EL (cell line): Measurements from ENCODE around the gene BEND4.
"Not testable (repeated sequence)": the region's sequence is repeated elsewhere in the genome, so short reads cannot be mapped to it uniquely, and the experiment has no call there.

Experiments
- DNase-seq: peaks from one replicate; pipeline ENCODE4 v3.0.0-alpha.2; 2016

The BEND4 gene

GRCh38 chr4:42152507-42153504 lies at the start of gene BEND4:
BEND4 (minus strand) TSS chr4:42152655; CDS start chr4:42152143, 512 bp downstream.
- no peak for DNase-seq

DNA sequence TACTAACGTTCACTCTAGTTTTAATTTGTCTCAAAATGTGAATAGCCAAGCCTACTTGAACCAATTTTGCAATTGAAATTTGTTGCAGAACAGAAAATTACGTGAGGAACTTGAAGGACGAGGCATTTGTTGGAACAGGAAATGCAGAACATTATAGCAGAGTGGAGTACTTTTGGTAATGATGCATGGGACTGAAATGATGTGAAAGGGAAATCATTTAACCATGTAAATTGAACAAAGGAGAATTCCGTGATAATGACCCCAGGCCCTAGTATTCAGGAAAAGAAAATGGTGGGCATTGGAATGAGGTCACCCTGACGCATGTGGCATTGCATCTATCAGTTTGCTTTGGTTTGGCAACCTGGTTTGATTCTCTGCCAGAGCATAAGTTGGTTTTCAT lies 44.9 kb upstream of the BEND4 start:
- no peak for DNase-seq

- no peak for DNase-seq
Observed at GRCh38 chr4:42172921-42173320, 20.5 kb upstream of the BEND4 start.

- no peak for DNase-seq
Observed at GRCh38 chr4:42172128-42172790, 19.8 kb upstream of the BEND4 start.

- DNase-seq: no peak
Observed at GRCh38 chr4:42167709-42168108, 15.3 kb upstream of the BEND4 start.

DNA sequence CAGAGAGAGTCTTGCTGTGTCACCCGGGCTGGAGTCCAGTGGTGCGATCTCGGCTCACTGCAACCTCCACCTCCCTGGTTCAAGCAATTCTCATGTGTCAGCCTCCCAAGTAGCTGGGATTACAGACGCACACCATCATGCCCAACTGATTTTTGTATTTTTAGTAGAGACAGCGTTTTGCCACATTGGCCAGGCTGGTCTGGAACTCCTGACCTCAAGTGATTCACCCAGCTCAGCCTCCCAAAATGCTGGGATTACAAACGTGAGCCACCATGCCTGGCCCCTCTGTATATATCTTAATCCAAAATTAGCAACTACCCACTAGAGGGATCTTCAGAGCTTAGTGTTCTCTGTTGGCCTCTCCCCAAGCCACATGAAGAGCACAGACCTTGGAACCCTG lies 13.7 kb upstream of the BEND4 start:
- not testable (repeated sequence) for DNase-seq

GRCh38 chr4:42159271-42160001 lies 7.0 kb upstream of the BEND4 start:
- no peak for DNase-seq

DNA sequence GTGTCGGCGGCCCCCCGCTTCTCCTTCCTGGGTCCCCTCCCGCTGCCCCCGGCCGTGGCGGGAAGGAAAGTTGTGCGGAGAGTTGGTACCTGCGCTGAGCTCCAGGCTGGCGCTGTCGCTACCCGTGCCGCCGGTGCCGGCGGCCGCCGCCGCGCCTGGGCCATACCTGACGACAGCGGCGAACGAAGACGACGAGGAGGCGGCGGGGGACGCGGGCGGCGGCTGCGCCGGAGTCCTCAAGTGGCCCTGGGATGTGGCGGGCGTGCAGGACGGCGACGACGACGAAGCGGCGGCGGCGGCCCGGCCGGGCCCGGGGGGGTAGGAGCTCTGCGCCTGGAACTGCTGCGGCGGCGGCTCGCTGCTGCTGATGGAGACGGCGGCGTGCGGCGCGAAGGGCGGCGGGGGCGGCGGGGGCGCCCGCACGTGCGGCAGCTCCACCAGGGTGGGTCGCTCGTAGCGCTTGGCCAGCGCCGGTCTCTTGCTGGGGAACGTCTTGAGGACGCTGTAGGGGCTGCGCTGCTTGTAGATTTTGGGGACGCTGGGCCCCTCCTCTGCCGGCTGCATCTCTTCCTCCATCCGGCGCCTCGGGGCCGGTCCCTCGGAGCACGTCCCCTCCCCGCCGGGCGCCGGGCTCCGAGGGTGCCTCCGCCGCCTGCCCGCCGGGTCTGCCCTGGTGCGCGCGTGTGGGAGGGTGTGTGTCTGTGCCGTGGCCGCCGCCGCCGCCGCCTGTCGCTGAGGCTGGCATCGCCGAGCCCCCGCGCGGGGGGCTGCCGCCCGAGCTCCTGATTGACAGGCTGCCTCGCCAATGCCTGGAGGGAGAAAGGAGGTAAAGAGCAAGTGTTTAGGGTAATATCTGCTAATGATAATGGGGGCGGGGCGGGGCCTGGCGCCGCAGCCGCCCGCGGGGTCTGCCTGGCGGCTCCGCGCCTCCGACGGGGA lies 618 bp downstream of the BEND4 start:
- peak; percentile 8 for DNase-seq

DNA sequence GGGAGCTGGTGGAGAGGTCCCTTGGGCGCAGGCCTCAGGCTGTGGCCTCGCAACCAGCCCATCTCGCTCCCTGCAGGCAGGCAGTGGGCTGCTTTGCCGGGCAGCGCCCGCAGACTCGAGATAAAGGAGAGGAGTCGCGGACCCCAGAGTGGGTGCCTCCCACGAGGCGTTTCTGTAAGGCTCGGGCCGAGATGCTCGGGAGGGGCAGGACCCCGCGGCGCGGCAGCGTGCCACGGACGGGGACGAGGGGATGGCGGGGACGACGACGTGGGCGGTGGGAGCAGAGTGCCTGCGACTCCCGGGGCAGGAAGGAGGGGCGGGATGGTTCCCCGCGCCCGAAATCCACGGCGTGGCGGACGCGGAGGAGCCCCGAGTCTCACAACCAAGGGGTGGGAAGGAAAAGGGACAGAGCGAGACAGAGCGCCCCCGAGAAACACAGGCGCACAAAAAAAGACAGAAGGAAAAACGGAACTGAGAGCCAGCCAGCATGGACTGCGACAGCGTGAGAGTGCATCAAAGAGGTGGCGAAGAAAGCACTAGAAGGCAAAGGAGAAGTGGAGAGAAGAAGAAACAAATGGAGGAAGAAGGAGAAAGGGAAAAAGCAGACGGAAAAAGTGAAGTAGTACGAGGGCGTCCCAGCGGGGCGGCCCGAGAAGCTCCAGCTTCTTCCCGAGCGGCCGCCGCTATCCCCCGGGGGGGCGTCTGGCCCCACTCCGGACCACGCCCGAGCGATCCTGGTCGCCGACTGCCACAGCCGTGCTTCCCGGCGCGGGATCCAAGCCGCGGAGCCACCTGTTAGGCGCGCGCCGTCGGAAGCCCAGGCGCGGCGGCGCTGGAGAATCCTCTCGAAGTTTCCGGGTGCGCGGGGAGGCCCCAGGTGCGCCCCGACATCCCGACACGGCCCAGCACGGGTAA lies 1.5 kb downstream of the BEND4 start:
- DNase-seq: no peak

GRCh38 chr4:42149004-42149403 lies 3.5 kb downstream of the BEND4 start:
- no peak for DNase-seq

- no peak for DNase-seq
Observed at GRCh38 chr4:42148425-42148824, 4.0 kb downstream of the BEND4 start.

DNA sequence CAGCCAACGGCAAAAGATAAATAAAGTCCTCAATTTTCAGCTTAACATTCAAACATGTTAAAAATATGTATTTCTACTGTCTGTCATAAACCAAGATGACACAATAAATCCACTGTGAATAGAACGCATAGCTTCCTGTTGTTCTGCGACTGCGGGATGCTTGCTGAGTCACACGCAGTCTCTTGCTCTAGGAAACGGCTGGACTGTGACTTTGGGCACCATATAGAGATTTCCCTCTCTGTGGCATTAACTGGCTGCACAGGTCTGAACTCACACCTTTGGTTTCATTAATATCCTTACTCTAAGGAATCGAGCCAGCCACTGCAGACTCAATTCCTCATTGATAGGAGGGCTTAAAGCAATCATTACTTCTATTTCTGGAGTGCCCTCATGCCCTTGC lies 8.4 kb downstream of the BEND4 start:
- DNase-seq: no peak

DNA sequence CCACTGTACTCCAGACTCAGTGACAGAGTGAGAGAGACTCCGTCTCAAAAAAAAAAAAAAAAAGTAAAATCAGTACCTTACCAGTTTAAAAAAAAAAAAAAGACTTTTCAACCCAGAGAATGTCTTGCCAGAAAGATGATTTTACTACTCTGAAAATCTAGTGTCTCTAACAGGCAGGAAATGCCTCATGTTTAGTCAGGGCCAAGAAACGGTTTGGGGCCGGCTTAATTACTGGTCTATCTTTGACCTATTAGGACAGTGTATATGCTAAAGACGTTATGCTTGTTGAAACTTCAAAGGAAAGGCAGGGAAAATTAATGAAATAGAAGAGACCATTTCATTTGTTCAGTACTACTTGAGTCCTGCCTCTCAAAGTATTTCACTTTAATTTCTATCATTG lies 9.9 kb downstream of the BEND4 start:
- no peak for DNase-seq

DNA sequence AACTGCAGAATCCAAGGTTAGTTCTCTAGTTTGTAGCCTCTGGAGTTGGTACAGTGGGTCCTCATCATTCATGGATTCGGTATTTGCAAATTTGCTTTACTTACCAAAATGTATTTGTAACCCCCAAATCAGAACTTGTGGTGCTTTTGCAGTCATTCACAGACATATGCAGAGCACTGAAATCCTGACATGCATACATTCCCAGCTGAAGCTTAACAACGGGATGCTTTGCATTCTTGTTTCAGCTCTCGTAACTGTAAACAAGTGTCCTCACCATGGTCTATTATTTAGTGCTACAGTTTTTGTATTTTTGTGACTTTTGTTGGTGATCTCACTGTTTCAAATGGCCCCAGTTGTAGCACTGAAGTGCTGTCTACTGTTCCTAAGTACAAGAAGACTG lies 16.1 kb downstream of the BEND4 start:
- no peak for DNase-seq

GRCh38 chr4:42133006-42133405 lies 19.4 kb downstream of the BEND4 start:
- no peak for DNase-seq

GRCh38 chr4:42132099-42132498 lies 20.4 kb downstream of the BEND4 start:
- DNase-seq: no peak

DNA sequence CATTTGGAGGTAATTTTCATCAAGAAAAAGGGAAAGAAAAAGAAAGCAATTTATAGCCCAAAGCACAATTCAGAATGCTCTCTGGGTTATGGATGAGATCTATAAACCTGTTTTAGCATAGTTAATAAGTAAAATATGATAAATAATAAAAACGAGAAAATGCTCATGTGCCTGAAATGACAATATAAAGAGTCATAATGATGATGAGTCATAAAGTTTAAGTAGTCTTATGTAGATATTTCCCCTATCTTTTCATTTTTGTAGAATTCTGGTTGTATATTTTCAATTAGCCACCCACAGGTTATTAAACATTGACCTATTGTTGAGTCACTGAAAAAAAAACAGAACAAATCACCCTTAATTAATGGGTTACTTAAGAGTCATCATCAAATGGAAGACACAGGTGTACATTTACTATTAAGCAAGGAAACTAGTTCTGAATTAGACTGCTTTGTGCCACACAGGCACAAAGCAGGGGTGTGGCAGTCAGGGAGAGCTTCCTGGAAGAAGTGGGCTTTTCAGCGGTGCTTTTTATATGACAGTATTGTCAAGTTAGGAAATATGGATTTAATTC lies 29.3 kb downstream of the BEND4 start:
- no peak for DNase-seq

DNA sequence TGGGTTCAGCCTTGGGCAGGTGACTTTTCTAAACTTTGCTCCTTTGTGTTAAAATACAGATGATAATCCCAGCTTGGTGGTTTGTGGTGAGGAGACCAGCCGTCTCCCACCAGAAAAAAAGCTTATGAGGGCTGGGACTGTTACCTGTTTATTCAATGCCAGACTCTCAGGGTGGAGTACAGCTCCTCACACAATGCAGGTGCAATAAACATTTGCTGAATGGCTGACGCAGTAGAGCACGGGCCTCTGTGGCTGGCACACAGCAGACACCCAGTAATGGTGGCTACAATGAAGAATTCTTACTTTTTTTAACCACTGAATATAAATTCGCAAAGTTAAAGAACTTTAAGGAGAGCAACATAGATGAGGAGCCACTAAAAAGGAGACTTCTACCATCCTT lies 30.2 kb downstream of the BEND4 start:
- DNase-seq: no peak

GRCh38 chr4:42119886-42120285 lies 32.6 kb downstream of the BEND4 start:
- DNase-seq: no peak

DNA sequence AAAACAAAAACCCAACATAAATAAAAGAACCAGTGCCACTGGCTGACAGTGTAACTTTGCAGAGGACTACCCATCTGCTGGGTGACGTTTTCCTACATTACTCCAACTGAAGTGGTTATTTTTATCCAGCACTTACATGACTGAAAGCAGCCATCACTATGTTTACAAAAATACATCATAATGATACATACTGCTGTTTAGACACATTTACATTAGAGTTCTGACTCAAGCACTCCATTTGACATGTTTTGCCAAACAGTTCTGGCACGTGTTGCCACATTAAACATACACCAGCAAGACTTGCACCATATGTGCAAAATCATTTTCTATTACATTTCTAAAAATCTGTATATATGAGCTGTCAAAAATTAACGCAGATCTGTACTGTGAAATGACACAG lies 39.6 kb downstream of the BEND4 start:
- DNase-seq: no peak

DNA sequence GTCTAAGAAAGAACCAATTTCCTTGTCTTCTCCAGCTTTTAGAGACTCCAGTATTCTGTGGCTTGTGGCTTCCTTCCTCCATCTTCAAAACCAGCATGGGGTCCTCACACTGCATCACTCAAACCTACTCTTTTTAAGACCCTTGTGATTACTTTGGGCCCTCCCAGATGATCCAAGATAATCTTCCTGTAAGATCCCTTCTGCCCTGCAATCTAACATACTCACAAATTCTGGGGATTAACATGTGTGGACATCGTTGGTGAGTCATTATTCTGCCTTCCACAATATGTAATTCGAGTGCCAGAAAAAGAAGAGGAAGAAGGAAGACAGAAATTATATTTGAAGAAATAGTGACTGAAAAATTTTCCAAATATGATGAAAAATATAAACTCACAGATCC lies 47.9 kb downstream of the BEND4 start:
- DNase-seq: peak; percentile 40
